Loucy (cell line): ENCODE data around the gene ASAH2.
A peak's percentile ranks its signal among the peaks of the same experiment; 100 is the strongest.

ENCODE experiments used
- H2AFZ ChIP-seq: fragments of 200-600 bp; sonication (generic); 2 replicates; pipeline ENCODE4 v1.6.0; 2016; ENCODE audit warnings: antibody characterized with exemption, mild to moderate bottlenecking, low read length, moderate library complexity
- H3F3A ChIP-seq: fragments of 200-600 bp; 2 replicates; pipeline ENCODE4 v1.6.0; 2016; ENCODE audit warnings: antibody characterized with exemption, low read depth, mild to moderate bottlenecking
- H3K27me3 ChIP-seq: fragments of 200-600 bp; sonication (generic); 2 replicates; pipeline ENCODE4 v1.6.1; 2014; ENCODE audit warnings: low read length, mild to moderate bottlenecking; ENCODE audit not compliant: insufficient read depth, poor library complexity, severe bottlenecking
- H3K36me3 ChIP-seq: fragments of 200-600 bp; sonication (generic); 2 replicates; pipeline ENCODE4 v1.6.1; 2016; ENCODE audit warnings: low read length; ENCODE audit not compliant: insufficient read depth
- H3K4me1 ChIP-seq: fragments of 200-600 bp; sonication (generic); 2 replicates; pipeline ENCODE4 v1.5.1; 2014; ENCODE audit warnings: low read length, mild to moderate bottlenecking; ENCODE audit not compliant: insufficient read depth, poor library complexity, severe bottlenecking
- H3K4me2 ChIP-seq: fragments of 200-600 bp; sonication (generic); 2 replicates; pipeline ENCODE4 v1.6.0; 2014; ENCODE audit warnings: antibody characterized with exemption, low read length, low read depth, mild to moderate bottlenecking; ENCODE audit not compliant: poor library complexity, severe bottlenecking
- H3K4me3 ChIP-seq: fragments of 200-600 bp; sonication (generic); 2 replicates; pipeline ENCODE4 v1.5.1; 2014; ENCODE audit warnings: low read length, mild to moderate bottlenecking, mixed read lengths; ENCODE audit not compliant: poor library complexity, severe bottlenecking
- H3K79me2 ChIP-seq: fragments of 200-600 bp; sonication (generic); 2 replicates; pipeline ENCODE4 v1.6.1; 2014; ENCODE audit warnings: low read length; ENCODE audit not compliant: insufficient read depth
- H3K9ac ChIP-seq: fragments of 200-600 bp; sonication (generic); 2 replicates; pipeline ENCODE4 v1.6.0; 2014; ENCODE audit warnings: mild to moderate bottlenecking, low read depth, low read length, moderate library complexity; ENCODE audit not compliant: poor library complexity, severe bottlenecking
- H3K9me2 ChIP-seq: fragments of 200-600 bp; sonication (generic); replicated peaks from 2 replicates; pipeline ENCODE4 v1.6.1; 2016; ENCODE audit warnings: low read depth, low read length, mixed read lengths
- H3K9me3 ChIP-seq: fragments of 200-600 bp; sonication (generic); 2 replicates; pipeline ENCODE4 v1.6.1; 2014; ENCODE audit warnings: mild to moderate bottlenecking, antibody characterized with exemption, low read length, low read depth; ENCODE audit not compliant: insufficient read depth
- H4K20me1 ChIP-seq: fragments of 200-600 bp; sonication (generic); 2 replicates; pipeline ENCODE4 v1.6.0; 2014; ENCODE audit warnings: antibody characterized with exemption, low read length, mild to moderate bottlenecking; ENCODE audit not compliant: insufficient read depth, poor library complexity, severe bottlenecking
- EZH2phosphoT487 ChIP-seq: fragments of 200-600 bp; IDR thresholded peaks from 2 replicates; pipeline ENCODE4 v1.6.1; 2018; ENCODE audit warnings: antibody characterized with exemption, mild to moderate bottlenecking, moderate library complexity, borderline replicate concordance
- TF ChIP-seq, protein P1 (sequence below): fragments of 200-600 bp; sonication (generic); conservative IDR thresholded peaks from 2 replicates; pipeline ENCODE4 v1.5.1; 2014; ENCODE audit warnings: mild to moderate bottlenecking, antibody characterized with exemption, low read length

ASAH2 gene

DNA sequence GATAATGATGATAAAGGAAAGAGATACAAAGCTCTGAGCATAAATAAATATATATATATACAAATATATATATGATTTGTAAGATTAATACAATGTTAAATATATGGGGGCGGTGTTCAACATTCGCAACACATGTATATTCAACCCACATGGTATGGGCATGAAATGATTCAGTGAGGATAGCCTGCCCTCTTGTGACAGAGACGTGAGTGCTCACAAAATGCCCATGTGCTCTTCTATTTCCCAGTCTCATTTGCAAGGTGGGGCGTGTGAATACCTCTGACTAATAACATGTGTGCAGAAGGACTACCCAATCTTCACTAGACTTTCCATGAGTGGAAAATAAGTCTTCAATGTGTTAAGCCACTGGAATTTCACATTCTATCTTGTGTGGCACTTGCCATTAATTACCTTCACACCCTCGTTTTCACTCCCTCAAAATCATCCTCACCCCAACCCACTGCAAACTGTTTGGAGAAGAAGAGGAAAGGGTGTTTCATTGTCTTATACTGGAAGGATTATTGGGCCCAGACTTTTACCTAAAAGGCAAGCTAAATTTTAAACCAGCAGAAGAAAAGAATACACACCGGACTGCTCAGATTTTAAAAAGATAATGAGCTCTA, 26.9 kb downstream of the ASAH2 start:
- Histone ChIP-seq H4K20me1 (no peaks in the 10 kb centered on the region), H3F3A (no peaks in the 10 kb centered on the region), H3K4me2 (no peak overlapping the region), H2AFZ (no peak overlapping the region), H3K79me2 (no peaks in the 10 kb centered on the region), H3K27me3 (no peaks in the 10 kb centered on the region), H3K4me3 (no peak overlapping the region), H3K9ac (no peak overlapping the region), H3K4me1 (no peaks in the 10 kb centered on the region), H3K36me3 (no peaks in the 10 kb centered on the region), H3K9me2 (no peaks in the 10 kb centered on the region; the same call in 1 of the 2 replicates), H3K9me3 (no peaks in the 10 kb centered on the region)
- TF ChIP-seq EZH2phosphoT487: no peak
- TF ChIP-seq, protein P1, sequence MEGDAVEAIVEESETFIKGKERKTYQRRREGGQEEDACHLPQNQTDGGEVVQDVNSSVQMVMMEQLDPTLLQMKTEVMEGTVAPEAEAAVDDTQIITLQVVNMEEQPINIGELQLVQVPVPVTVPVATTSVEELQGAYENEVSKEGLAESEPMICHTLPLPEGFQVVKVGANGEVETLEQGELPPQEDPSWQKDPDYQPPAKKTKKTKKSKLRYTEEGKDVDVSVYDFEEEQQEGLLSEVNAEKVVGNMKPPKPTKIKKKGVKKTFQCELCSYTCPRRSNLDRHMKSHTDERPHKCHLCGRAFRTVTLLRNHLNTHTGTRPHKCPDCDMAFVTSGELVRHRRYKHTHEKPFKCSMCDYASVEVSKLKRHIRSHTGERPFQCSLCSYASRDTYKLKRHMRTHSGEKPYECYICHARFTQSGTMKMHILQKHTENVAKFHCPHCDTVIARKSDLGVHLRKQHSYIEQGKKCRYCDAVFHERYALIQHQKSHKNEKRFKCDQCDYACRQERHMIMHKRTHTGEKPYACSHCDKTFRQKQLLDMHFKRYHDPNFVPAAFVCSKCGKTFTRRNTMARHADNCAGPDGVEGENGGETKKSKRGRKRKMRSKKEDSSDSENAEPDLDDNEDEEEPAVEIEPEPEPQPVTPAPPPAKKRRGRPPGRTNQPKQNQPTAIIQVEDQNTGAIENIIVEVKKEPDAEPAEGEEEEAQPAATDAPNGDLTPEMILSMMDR: peak; percentile 70

DNA sequence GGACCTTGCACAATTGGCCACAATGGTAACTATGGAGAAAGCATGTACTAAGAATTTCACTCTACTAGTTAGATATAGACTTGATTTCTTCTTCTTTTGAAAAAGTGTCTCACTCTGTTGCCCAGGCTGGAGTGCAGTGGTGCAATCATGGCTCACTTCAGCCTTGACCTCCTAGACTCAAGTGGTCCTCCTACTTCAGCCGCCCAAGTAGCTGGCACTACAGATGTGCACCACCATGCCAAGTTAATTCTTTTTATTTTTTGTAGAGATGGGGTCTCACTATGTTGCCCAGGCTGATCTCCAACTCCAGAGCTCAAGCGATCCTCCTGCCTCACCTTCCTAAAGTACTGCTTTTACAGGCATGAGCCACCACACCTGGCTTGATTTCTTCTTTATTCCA, 29.1 kb downstream of the ASAH2 start:
- Histone ChIP-seq H4K20me1 (no peaks in the 10 kb centered on the region), H3K4me3 (no peak overlapping the region), H3K9me3 (no peaks in the 10 kb centered on the region), H3K9me2 (no peaks in the 10 kb centered on the region; the same call in 1 of the 2 replicates), H2AFZ (no peak overlapping the region), H3K9ac (no peak overlapping the region), H3F3A (no peaks in the 10 kb centered on the region), H3K4me2 (no peak overlapping the region), H3K36me3 (no peaks in the 10 kb centered on the region), H3K27me3 (no peaks in the 10 kb centered on the region), H3K79me2 (no peaks in the 10 kb centered on the region), H3K4me1 (no peaks in the 10 kb centered on the region)
- TF ChIP-seq, protein P1: no peak
- no peak for TF ChIP-seq EZH2phosphoT487

DNA sequence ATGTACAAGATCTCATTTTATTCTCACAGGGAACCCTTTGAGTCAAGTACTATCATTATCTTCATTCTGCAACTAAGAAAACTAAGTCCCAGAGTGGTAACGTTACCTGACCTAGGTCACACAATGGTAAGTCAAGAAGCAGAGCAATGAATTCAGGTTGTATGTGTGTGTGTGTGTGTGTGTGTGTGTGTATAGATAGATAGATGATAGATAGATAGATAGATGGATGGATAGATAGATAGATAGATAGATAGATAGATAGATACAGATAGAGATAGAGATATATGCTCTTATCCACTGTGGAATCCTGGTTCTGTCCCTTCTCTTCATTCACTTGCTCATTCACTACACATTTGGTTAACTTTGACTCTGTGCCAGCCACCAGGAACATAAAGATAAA, 29.8 kb downstream of the ASAH2 start:
- Histone ChIP-seq H2AFZ (no peak overlapping the region), H3K36me3 (no peaks in the 10 kb centered on the region), H3K9me2 (no peaks in the 10 kb centered on the region; the same call in 1 of the 2 replicates), H3K27me3 (no peaks in the 10 kb centered on the region), H3K4me2 (no peak overlapping the region), H3K4me3 (no peak overlapping the region), H3K4me1 (no peaks in the 10 kb centered on the region), H4K20me1 (no peaks in the 10 kb centered on the region), H3K79me2 (no peaks in the 10 kb centered on the region), H3K9me3 (no peaks in the 10 kb centered on the region), H3F3A (no peaks in the 10 kb centered on the region), H3K9ac (no peak overlapping the region)
- TF ChIP-seq, protein P1: no peak
- no peak for TF ChIP-seq EZH2phosphoT487
